ENCODE data around the gene PAM.

GRCh38 chr5:102858221-102858620 lies 103.1 kb downstream of the PAM start:
- TF ChIP-seq ZNF274 (IDR thresholded peaks at IDR 0.05; ENCODE audit: low read depth, low read length), result no peak
- no peak for TF ChIP-seq YY1 (IDR thresholded peaks at IDR 0.05; ENCODE audit: insufficient read depth, insufficient read length)
